GM12892 (cell line): ENCODE data around the gene SEPHS1.

ENCODE experiments used
- POLR2A ChIP-seq: IDR thresholded peaks from 2 replicates; pipeline ENCODE4 v1.6.1; 2011; ENCODE audit warnings: low read depth, low read length, control low read depth
- POLR2AphosphoS5 ChIP-seq: IDR thresholded peaks from 2 replicates; pipeline ENCODE4 v1.6.1; 2011; ENCODE audit warnings: low read depth, low read length, control low read depth

GRCh38 chr10:13365831-13366230, 17.7 kb upstream of the SEPHS1 start:
- TF ChIP-seq POLR2A (no peak), POLR2AphosphoS5 (no peak)
